Fibroblast of lung (primary cell): ENCODE results near the gene PPP2R5C.

Experiments
- EZH2 ChIP-seq: IDR thresholded peaks from 2 replicates; pipeline ENCODE4 v1.5.1; 2012; ENCODE audit warnings: low read length, control low read depth, mild to moderate bottlenecking; ENCODE audit errors: missing control alignments
- TF ChIP-seq, protein P1 (sequence below), 2 donors: IDR thresholded peaks in 1 of 2; conservative IDR thresholded peaks in 1 of 2; 1 replicate in 1 of 2; 2 replicates in 1 of 2; pipeline ENCODE4 v1.5.1; 2011 to 2012; ENCODE audit warnings: low read length in 2 of 2, control low read depth in 1 of 2, inconsistent platforms in 1 of 2, low read depth in 1 of 2, mild to moderate bottlenecking in 1 of 2

DNA sequence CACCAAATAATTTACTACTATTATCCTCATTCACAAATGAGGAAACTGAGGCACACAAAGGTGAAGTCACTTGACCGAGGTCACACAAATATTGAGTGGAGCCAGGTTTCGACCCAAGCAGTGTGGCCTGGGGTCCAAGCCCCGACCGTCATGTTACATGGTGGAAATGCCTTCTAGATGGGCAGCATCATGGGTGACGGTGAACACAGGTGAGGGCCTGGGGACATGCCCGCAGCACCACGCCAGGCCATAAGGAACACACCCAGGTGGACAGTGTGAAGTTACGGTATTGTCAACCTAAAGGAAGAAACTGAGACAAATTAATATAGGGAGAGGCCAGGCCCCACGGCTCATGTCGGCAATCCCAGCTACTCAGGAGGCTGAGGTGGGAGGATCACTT lies 167.6 kb downstream of the PPP2R5C start:
- TF ChIP-seq, protein P1, sequence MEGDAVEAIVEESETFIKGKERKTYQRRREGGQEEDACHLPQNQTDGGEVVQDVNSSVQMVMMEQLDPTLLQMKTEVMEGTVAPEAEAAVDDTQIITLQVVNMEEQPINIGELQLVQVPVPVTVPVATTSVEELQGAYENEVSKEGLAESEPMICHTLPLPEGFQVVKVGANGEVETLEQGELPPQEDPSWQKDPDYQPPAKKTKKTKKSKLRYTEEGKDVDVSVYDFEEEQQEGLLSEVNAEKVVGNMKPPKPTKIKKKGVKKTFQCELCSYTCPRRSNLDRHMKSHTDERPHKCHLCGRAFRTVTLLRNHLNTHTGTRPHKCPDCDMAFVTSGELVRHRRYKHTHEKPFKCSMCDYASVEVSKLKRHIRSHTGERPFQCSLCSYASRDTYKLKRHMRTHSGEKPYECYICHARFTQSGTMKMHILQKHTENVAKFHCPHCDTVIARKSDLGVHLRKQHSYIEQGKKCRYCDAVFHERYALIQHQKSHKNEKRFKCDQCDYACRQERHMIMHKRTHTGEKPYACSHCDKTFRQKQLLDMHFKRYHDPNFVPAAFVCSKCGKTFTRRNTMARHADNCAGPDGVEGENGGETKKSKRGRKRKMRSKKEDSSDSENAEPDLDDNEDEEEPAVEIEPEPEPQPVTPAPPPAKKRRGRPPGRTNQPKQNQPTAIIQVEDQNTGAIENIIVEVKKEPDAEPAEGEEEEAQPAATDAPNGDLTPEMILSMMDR (conservative IDR thresholded peaks at IDR 0.05 in 1 of 2, IDR thresholded peaks at IDR 0.05 in 1 of 2; ENCODE audit: low read depth in 1 of 2, low read length in 2 of 2): no peak
- no peak for TF ChIP-seq EZH2
